ENCODE measurements around the gene DAZL.

The DAZL gene

GRCh38 chr3:16596352-16597032 is 8.7 kb downstream of the DAZL start:
- no peak for DNase-seq (ENCODE audit: low read depth)

DNA sequence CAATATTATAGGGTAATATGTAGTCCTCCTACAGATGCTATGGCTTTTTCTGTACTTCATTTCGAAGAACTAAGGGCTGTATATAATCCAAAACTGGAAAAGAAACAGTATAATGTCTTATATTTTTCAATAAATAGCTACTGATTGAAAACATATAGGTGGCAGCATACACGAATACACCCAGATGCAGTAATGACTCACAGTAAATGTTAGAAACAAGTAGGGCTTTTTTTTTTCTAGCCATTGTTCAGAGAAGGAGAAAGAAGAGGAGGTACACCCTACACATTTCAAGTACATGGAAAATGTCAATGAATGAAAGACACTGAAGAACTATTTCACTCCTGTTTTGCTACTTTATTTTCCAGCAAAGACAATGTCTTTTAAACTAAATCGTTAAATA is 9.4 kb downstream of the DAZL start:
- DNase-seq (ENCODE audit: low read depth) = no peak

DNA sequence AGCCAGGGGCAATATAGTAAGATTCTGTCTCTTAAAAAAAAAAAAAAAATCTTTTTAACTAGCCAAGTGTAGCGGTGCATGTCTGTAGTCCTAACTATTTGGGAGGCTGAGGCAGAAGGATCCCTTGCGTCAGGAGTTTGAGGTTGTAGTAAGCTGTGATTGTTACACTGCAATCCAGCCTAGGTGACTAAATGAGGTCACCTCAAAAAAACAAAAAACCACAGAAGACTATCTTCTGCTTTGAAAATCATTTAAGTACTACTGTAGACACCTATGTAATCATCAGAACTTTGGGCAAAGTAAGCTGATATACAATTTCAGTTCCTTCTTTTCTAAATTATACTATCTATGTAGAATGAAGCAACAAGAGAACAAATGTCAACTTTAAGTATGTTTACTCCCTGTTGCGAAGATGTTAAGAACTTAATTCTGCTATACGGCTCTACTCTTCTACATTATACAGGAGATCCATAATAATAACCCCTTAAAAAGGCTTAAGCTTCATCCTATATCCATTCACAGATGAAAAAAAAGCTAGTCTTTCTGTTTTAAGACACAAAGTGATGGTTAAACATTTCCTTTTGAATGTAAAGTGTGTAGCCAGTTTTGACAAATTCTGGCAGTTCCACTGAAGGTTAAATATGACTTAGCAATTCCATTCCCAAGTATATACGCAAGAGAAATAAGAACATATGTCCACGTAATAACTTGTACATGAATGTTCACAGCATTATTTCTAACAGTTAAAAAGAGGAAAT is 15.2 kb downstream of the DAZL start:
- no peak for DNase-seq (ENCODE audit: low read depth)

DNA sequence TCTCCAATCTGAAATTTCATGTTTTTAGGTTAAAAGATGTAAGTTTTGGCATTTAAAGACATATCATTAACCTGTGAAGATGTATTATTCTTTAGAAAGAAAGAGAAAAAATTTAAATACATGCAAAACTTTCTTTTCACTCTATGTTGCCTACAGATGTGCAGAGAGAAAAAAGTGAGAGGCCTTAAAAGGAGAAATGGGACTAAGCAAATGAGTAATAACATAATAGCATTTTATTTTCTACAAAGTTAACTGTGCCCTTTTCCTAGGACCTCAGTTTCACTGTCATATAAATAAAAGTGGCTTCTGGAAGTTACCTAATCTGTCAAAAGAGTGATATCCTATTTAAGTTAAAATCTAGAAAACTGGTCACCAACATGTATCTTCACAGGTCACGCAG is 16.1 kb downstream of the DAZL start:
- no peak for DNase-seq (ENCODE audit: low read depth)

- no peak for DNase-seq (ENCODE audit: low read depth)
Measured at GRCh38 chr3:16587681-16588060, 17.6 kb downstream of the DAZL start.

GRCh38 chr3:16587047-16587680 is 18.1 kb downstream of the DAZL start:
- DNase-seq (ENCODE audit: low read depth) = peak; percentile 60

- DNase-seq (ENCODE audit: low read depth) = no peak
Measured at GRCh38 chr3:16584880-16585279, 20.3 kb downstream of the DAZL start.

DNA sequence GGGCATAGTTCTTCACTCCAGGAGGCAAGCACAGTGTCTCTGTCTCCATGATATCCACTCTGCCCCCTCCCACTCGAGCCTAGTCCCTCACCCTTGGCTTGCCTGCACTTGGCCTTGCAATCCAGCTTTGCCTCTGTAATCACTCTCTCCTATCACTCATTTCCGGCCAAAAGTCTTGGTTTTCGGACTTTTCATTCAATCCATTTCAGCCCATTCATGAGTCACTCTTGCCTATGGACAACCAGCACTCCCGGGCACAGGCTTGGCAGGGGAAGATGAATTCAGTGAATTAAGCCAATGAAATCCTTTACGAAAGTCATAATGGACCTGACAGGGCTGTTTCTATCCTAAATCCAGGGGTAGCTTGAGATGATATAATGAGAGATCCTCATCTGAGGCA is 21.7 kb downstream of the DAZL start:
- no peak for DNase-seq (ENCODE audit: low read depth)

DNA sequence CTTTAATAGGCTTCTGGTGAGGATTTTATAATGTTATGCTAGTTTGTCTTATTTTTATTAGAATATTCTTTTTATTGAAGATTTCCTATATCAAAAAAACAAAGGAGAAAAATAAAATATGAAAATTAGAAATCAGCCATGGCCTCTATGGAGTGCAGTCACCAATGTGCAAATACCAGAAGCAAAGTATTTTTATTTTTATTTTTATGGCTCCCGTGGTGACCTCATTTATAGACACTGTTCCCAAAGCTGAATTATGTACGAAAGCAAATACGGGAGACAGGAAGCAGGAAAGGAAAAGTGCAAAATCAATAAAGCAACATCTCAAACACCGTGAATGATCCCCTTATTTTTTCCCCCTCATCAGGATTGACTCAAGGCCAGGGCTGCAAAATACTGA is 35.1 kb downstream of the DAZL start:
- DNase-seq (ENCODE audit: low read depth) = no peak

GRCh38 chr3:16568532-16568931 is 36.7 kb downstream of the DAZL start:
- DNase-seq (ENCODE audit: low read depth) = no peak

DNA sequence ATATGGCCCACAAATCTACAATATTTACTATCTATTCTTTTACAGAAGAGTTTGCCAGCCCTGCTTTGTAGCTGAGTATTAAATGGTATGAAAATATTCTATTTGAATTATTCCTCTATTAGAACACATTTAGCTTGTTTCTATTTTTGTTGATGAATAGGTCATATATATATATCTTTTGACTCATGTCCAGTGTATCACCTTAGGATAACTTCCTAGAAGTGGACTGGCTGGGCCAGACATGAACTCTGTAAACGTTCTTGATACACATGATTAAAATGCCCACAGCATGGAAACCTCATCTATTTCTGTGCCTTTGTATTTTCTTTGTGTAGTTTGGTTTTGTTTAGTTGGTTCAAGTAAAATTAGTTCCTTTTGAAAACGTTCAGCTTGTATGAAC is 37.1 kb downstream of the DAZL start:
- DNase-seq (ENCODE audit: low read depth) = no peak

DNA sequence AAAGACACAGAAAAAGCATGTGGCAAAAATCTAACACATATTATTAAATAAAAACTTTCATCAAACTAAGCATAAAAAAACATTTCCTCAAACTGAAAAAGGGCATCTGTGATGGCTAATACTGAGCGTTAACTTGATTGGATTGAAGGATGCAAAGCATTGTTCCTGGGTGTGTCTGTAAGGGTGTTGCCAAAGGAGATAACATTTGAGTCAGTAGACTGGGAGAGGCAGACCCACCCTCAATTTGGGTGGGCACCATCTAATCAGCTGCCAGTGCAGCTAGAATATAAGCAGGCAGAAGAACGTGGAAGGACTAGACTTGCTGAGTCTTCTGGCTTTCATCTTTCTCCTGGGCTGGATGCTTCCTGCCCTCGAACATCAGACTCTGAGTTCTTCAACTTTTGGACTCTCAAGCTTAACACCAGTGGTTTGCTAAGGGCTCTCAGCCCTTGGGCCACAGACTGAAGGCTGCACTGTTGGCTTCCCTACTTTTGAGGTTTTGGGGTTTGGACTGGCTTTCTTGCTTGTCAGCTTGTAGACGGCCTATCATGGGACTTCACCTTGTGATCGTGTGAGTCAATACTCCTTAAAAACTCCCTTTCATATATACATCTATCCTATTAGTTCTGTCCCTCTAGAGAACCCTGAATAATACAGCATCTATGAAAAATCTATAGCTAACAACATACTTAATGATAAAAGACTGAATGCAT is 45.4 kb downstream of the DAZL start:
- no peak for DNase-seq (ENCODE audit: low read depth)

DNA sequence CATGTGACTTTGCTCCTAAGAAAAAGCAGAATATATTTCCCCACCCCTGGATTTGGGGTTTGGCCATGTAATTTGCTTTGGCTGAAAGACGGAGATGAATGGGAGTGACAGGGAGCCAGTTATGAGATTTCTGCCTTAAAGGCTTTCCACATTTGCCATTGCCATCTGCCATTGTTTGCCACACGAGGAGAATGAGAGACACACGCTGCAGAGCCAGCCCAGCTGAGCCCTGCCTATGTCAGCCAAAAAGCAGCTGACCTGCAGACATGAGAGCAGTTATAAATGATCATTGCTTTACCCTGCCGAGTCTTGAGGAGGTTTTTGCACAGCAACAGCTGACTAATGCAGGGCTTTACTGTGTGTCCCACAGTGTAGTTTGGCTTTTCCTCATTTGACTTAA is 51.1 kb downstream of the DAZL start:
- no peak for DNase-seq (ENCODE audit: low read depth)

GRCh38 chr3:16552757-16553156 is 52.5 kb downstream of the DAZL start:
- DNase-seq (ENCODE audit: low read depth) = no peak

GRCh38 chr3:16551342-16551976 is 53.8 kb downstream of the DAZL start:
- DNase-seq (ENCODE audit: low read depth) = no peak

- DNase-seq (ENCODE audit: low read depth) = peak; percentile 89
Measured at GRCh38 chr3:16550676-16551341, 54.4 kb downstream of the DAZL start.

DNA sequence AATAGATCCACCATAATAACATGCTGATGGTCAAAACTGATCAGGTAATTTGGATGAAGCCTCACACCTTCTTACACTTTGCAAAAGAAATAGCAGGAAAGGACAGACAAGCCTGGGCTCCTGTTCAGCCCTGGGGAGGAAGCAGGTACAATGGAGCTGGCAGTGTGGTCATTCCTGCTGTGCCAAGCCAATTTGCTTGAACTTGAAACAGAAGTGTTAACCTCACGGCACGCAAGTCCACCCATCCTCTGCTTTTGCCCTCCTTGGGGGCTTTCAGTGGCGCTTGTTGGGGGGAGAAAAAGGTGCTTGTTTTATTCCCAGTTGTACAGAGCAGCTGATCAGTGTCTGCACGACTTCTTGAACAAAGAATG is 54.9 kb downstream of the DAZL start:
- no peak for DNase-seq (ENCODE audit: low read depth)

DNA sequence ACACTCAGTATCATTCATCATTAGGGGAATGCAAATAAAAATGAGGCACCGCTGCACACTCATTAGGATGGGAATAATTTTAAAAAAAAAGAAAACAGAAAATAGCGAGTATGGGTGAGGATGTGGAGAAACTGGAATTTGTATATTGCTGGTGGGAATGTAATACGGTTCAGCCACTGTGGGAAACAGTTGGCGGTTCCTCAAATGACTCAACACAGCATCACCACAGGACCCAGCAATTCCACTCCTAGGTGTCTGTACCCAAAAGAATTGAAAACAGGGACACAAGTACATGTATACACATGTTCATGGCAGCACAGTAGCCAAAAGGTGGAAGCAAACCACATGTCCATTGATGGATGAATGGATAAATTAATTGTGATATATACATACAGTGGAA is 56.5 kb downstream of the DAZL start:
- DNase-seq (ENCODE audit: low read depth) = peak; percentile 91

GRCh38 chr3:16547561-16548357 is 57.5 kb downstream of the DAZL start:
- no peak for DNase-seq (ENCODE audit: low read depth)

GRCh38 chr3:16546186-16547010 is 58.8 kb downstream of the DAZL start:
- no peak for DNase-seq (ENCODE audit: low read depth)
